Central memory CD8-positive, alpha-beta T cell (primary cell): ENCODE results near the gene ZNG1E.
"Not testable (repeated sequence)": the region's sequence is repeated elsewhere in the genome, so short reads cannot be mapped to it uniquely, and the experiment has no call there.

ENCODE experiments used
- ATAC-seq: fragments of 150-1000 bp; cut with Tn5 transposase; replicated peaks from 2 replicates; pipeline ENCODE4 v1.10.0; 2022; ENCODE audit warnings: mild to moderate bottlenecking, moderate FRiP score, moderate number of reproducible peaks; ENCODE audit not compliant: poor library complexity, severe bottlenecking; ENCODE audit errors: extremely low read depth
- DNase-seq, 2 donors: peaks; one replicate each; pipeline ENCODE4 v3.0.0; 2021; ENCODE audit warnings: low spot score in 2 of 2
- H3K27ac Mint-ChIP-seq: one replicate; pipeline ENCODE4 v1.8.0; 2022; ENCODE audit warnings: low read depth, mild to moderate bottlenecking, moderate library complexity, mixed read lengths
- H3K27me3 Mint-ChIP-seq: one replicate; pipeline ENCODE4 v1.8.0; 2022; ENCODE audit warnings: mixed read lengths
- H3K36me3 Mint-ChIP-seq: one replicate; pipeline ENCODE4 v1.8.0; 2022; ENCODE audit warnings: mild to moderate bottlenecking, moderate library complexity, mixed read lengths; ENCODE audit not compliant: insufficient read depth
- H3K4me1 Mint-ChIP-seq: one replicate; pipeline ENCODE4 v1.8.0; 2022; ENCODE audit warnings: mixed read lengths
- H3K4me3 Mint-ChIP-seq: one replicate; pipeline ENCODE4 v1.8.0; 2022; ENCODE audit warnings: mild to moderate bottlenecking, moderate library complexity, mixed read lengths
- H3K9me3 Mint-ChIP-seq: one replicate; pipeline ENCODE4 v1.8.0; 2022; ENCODE audit warnings: mixed read lengths

ZNG1E gene

DNA sequence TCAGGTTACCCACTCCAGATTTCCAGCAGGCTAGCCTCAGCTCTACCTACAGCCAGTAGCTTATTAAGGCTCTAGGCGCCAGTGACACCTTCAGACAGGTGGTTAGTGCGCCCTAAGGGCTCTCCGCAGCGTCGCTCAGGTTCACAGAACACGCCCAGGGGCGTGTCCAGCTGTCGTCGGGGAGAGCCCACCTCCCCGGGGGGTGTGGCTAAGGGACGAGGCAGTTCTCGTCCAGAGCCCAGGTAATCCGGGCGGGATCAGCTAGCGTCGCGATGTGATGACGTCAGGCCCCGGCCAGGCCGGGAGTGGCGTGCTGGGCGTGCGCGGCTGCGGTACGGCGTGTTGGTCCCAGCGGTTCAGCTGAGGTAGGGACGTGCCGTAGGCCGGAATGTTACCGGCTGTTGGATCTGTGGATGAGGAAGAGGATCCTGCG lies at the start of gene ZNG1E:
TSS of gene ZNG1E (plus strand) at position 340 of the 433 bp plus-strand sequence. CDS start at position 389, 49 bp downstream.
- ATAC-seq (peak; percentile 46), DNase-seq (peak; percentile 50 to 66)
- Mint-ChIP-seq H3K27ac (peak within 1 kb of the TSS; percentile 5), H3K4me3 (peak within 1 kb of the TSS; percentile 67)
- not testable (repeated sequence) for H3K36me3 Mint-ChIP-seq, H3K9me3 Mint-ChIP-seq, H3K4me1 Mint-ChIP-seq, H3K27me3 Mint-ChIP-seq

DNA sequence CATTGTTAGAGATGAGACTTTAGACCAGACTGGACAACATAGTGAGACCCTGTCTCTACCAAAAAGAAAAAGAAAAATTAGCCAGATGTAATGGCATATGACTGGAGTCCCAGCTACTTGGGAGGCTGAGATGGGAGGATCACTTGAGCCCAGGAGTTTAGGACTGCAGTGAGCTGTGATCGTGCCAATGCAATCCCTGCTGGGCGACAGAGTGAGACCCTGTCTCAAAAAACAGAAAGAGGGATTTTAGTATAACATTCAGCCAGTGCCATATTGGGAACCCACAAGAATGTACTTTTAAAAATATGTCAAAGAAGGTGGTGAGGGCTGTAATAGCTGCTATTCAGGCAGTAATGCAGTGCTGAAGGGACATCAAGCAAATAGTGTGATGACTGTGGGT lies 2.1 kb upstream of the ZNG1E start:
- H3K27ac Mint-ChIP-seq, ATAC-seq, H3K27me3 Mint-ChIP-seq, H3K9me3 Mint-ChIP-seq, H3K4me3 Mint-ChIP-seq, H3K36me3 Mint-ChIP-seq, H3K4me1 Mint-ChIP-seq, DNase-seq: not testable (repeated sequence)

DNA sequence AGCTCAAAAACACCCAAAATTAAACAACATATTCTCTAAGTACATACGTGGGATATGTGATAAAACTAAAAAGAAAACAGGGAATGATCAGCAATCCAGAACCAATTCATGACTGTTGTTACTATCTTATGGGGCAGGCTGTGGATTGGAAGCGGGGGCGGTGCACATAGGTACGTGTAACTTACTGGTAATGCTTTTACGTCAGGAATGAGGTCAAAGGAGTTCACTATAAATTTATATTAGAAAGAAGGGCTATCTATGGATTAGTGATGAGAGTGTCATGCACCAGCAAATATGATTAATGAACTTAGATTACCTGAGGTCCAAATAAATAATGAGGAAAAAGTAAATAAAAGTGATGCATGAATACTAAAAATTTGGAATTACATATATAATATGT lies 710 bp upstream of the ZNG1E start:
- H3K27me3 Mint-ChIP-seq, H3K9me3 Mint-ChIP-seq, H3K36me3 Mint-ChIP-seq, H3K4me1 Mint-ChIP-seq, ATAC-seq, DNase-seq: not testable (repeated sequence)
- peak overlapping the region; percentile 5 for H3K27ac Mint-ChIP-seq
- peak overlapping the region; percentile 67 for H3K4me3 Mint-ChIP-seq

DNA sequence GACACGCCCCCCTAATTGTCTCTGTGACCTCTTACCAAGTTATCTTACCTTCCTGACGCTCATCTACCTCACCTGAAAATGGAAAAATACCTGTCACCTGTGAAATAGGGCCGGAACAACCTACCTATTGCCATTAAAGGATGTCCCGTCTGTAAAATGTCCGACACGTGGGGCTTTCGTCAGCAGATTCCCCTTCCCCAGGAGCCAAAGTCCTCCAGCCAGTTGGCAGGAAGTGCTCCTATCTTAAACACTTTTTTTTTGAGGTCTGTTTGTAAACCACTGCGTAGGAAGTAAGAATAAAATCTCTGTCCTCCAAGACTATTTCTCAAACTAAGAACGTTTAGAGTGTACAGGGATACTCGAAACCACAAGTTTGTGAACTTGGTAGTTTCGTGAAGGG lies 661 bp downstream of the ZNG1E start:
- H3K27me3 Mint-ChIP-seq, DNase-seq, H3K4me1 Mint-ChIP-seq, H3K9me3 Mint-ChIP-seq, ATAC-seq, H3K36me3 Mint-ChIP-seq, H3K27ac Mint-ChIP-seq: not testable (repeated sequence)
- H3K4me3 Mint-ChIP-seq: peak overlapping the region; percentile 50

DNA sequence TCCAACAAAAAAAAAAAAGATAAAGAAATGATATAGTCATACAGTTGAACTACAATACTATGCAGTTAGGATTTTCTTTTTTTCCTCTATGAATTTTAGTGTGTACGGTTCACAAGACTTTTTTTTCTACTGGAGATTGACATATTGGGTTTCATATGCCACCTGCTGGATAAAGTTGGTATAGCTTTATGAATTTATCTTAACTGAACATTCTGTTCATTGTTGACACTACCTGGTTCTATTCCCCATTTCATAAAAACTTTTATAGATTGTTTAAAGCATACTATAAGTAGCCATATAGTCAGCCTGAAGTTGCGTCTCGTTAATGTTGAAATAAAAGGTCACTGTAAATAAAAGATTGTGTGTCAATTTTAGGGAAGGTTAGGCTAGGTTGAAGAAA lies 2.8 kb downstream of the ZNG1E start:
- not testable (repeated sequence) for H3K4me3 Mint-ChIP-seq, H3K36me3 Mint-ChIP-seq

DNA sequence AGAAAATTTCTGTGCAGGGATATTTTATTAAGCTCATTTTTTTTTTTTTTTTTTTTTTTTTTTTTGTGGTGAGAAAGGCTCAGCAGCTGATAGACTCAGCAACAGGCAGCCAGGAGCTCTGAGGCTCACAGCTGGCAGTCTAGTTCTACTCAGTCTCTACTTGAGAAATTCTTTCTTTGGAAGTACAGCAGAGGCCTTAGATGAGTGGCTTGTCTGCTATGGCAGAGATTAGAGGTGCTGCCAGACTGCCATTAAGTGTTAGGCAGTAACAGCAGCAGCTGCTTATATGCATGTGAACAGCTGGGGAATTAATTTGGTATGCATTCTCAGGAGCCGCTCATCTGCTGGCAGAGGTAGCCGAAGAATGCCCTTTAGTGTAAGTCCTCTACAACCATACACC lies 27.8 kb downstream of the ZNG1E start:
- not testable (repeated sequence) for H3K4me3 Mint-ChIP-seq, DNase-seq, H3K9me3 Mint-ChIP-seq, H3K36me3 Mint-ChIP-seq, H3K27ac Mint-ChIP-seq, ATAC-seq, H3K4me1 Mint-ChIP-seq, H3K27me3 Mint-ChIP-seq

More for the DNA sequence above, 2.8 kb downstream of the ZNG1E start:
- not testable (repeated sequence) for DNase-seq, H3K4me1 Mint-ChIP-seq, ATAC-seq, H3K9me3 Mint-ChIP-seq, H3K27me3 Mint-ChIP-seq, H3K27ac Mint-ChIP-seq

DNA sequence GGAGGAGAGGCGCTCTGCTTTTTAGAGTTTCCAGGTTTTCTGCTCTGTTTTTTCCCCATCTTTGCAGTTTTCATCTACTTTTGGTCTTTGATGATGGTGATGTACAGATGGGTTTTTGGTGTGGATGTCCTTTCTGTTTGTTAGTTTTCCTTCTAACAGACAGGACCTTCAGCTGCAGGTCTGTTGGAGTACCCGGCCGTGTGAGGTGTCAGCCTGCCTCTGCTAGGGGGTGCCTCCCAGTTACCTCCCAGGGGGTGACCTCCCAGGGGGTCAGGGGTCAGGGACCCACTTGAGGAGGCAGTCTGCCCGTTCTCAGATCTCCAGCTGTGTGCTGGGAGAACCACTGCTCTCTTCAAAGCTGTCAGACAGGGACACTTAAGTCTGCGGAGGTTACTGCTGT lies 38.7 kb downstream of the ZNG1E start:
- not testable (repeated sequence) for H3K27ac Mint-ChIP-seq, H3K4me3 Mint-ChIP-seq, H3K4me1 Mint-ChIP-seq, H3K9me3 Mint-ChIP-seq, DNase-seq, H3K36me3 Mint-ChIP-seq, ATAC-seq, H3K27me3 Mint-ChIP-seq

DNA sequence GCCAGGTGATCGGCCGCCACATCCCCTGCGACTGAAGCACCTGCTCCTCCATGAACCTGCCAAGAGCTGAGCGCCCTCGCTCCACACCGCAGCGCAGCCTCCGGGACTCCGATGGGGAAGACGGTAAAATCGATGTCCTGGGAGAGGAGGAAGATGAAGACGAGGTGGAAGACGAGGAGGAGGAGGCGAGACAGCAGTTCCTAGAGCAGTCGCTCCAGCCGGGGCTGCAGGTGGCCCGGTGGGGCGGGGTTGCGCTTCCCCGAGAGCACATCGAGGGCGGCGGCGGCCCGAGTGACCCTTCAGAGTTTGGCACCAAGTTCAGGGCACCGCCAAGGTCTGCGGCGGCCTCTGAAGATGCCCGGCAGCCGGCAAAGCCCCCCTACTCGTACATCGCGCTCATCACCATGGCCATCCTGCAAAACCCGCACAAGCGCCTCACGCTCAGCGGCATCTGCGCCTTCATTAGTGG lies 61.4 kb downstream of the ZNG1E start, which contains the start of gene FOXD4L4:
TSS of gene FOXD4L4 (plus strand) at position 51 of the 469 bp plus-strand sequence. CDS start at position 51, 0 bp downstream.
- peak within 1 kb of the TSS; percentile 38 for H3K4me3 Mint-ChIP-seq
- not testable (repeated sequence) for H3K9me3 Mint-ChIP-seq, H3K27ac Mint-ChIP-seq, H3K36me3 Mint-ChIP-seq, H3K4me1 Mint-ChIP-seq, ATAC-seq, DNase-seq, H3K27me3 Mint-ChIP-seq

DNA sequence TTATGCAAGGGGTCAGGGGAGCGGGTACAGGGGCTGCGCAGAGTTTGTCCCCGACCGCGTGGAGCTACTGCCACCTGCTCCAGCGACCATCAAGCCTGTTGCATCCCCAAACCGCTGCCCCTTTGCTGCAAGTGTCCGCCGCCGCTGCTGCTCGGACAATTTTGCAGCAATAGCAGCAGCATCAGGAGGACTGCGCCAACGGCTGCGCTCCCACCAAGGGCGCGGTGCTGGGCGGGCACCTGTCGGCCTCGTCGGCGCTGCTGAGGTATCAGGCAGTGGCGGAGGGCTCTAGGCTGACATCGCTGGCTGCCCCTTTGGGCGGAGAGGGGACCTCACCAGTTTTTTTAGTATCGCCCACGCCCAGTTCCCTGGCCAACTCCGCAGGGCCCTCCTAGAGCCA lies 62.4 kb downstream of the ZNG1E start:
- not testable (repeated sequence) for H3K36me3 Mint-ChIP-seq, H3K9me3 Mint-ChIP-seq, H3K27me3 Mint-ChIP-seq, H3K4me1 Mint-ChIP-seq, H3K27ac Mint-ChIP-seq, ATAC-seq, DNase-seq
- peak overlapping the region; percentile 38 for H3K4me3 Mint-ChIP-seq
